SKM-1 (cell line): Measurements from ENCODE around the gene ETV4.
A peak's percentile ranks its signal among the peaks of the same experiment; 100 is the strongest.

Source experiments
- DNase-seq: peaks from one replicate; lab custom pipeline; 2025; ENCODE audit not compliant: unreplicated experiment; lab: John Stamatoyannopoulos, UW

The ETV4 gene

GRCh38 chr17:43546319-43547188 is at the start of gene ETV4:
Gene ETV4 (minus strand): TSS chr17:43546340. CDS start chr17:43545617, 723 bp downstream.
- DNase-seq: peak; percentile 78

GRCh38 chr17:43595466-43595865 is 49.3 kb upstream of the ETV4 start:
- no peak for DNase-seq

GRCh38 chr17:43591779-43592562 is 45.8 kb upstream of the ETV4 start:
- DNase-seq: no peak

GRCh38 chr17:43591001-43591400 is 44.9 kb upstream of the ETV4 start:
- no peak for DNase-seq

- DNase-seq: no peak
Measured at GRCh38 chr17:43588664-43589435, 42.7 kb upstream of the ETV4 start.

GRCh38 chr17:43588121-43588520 is 42.0 kb upstream of the ETV4 start:
- no peak for DNase-seq

- no peak for DNase-seq
Measured at GRCh38 chr17:43587647-43588046, 41.5 kb upstream of the ETV4 start.

GRCh38 chr17:43584666-43585102 is 38.5 kb upstream of the ETV4 start:
- DNase-seq: no peak

GRCh38 chr17:43583332-43583731 is 37.2 kb upstream of the ETV4 start:
- DNase-seq: no peak

GRCh38 chr17:43581613-43582012 is 35.5 kb upstream of the ETV4 start:
- no peak for DNase-seq

- no peak for DNase-seq
Measured at GRCh38 chr17:43581130-43581529, 35.0 kb upstream of the ETV4 start.

GRCh38 chr17:43579566-43580140 is 33.5 kb upstream of the ETV4 start:
- no peak for DNase-seq

GRCh38 chr17:43578699-43579565 is 32.8 kb upstream of the ETV4 start:
- DNase-seq: no peak

- no peak for DNase-seq
Measured at GRCh38 chr17:43578404-43578698, 32.2 kb upstream of the ETV4 start.

- no peak for DNase-seq
Measured at GRCh38 chr17:43577664-43578403, 31.7 kb upstream of the ETV4 start.

GRCh38 chr17:43576563-43577229 is 30.6 kb upstream of the ETV4 start:
- DNase-seq: peak; percentile 44

- no peak for DNase-seq
Measured at GRCh38 chr17:43574896-43575525, 28.9 kb upstream of the ETV4 start.

- DNase-seq: no peak
Measured at GRCh38 chr17:43574348-43574747, 28.2 kb upstream of the ETV4 start.
